Inflammatory macrophage treated with lipopolysaccharide for 1 hour (primary cell): ENCODE measurements around the gene MRPL49.
"Not testable (repeated sequence)": the region's sequence is repeated elsewhere in the genome, so short reads cannot be mapped to it uniquely, and the experiment has no call there.

Source experiments
- DNase-seq, 2 donors: peaks; one replicate each; pipeline ENCODE4 v3.0.0-alpha.2; 2020 to 2022

The MRPL49 gene

GRCh38 chr11:65134952-65135632 lies 13.0 kb downstream of the MRPL49 start:
- DNase-seq, result peak; percentile 89 to 93

- no peak for DNase-seq
These were observed 13.6 kb downstream of the MRPL49 start for GRCh38 chr11:65135633-65136145.

- DNase-seq, result no peak
These were observed 14.5 kb downstream of the MRPL49 start for GRCh38 chr11:65136515-65137096.

- DNase-seq, result no peak
These were observed 19.9 kb downstream of the MRPL49 start for GRCh38 chr11:65141896-65142494.

- no peak for DNase-seq
These were observed 25.4 kb downstream of the MRPL49 start for GRCh38 chr11:65147352-65148075.

- DNase-seq, result no peak
These were observed 26.5 kb downstream of the MRPL49 start for GRCh38 chr11:65148657-65149056.

- DNase-seq, result not testable (repeated sequence)
These were observed 28.0 kb downstream of the MRPL49 start for GRCh38 chr11:65150131-65150508.

GRCh38 chr11:65150509-65151299 lies 28.6 kb downstream of the MRPL49 start:
- DNase-seq, result peak; percentile 81 to 83

GRCh38 chr11:65151331-65151899 lies 29.3 kb downstream of the MRPL49 start:
- DNase-seq, result peak in 1 of 2 donors; percentile 21

GRCh38 chr11:65152122-65152521 lies 30.0 kb downstream of the MRPL49 start:
- DNase-seq, result peak in 1 of 2 donors; percentile 40

GRCh38 chr11:65156256-65156655 lies 34.1 kb downstream of the MRPL49 start:
- DNase-seq, result peak in 1 of 2 donors; percentile 21

- DNase-seq, result no peak
These were observed 34.8 kb downstream of the MRPL49 start for GRCh38 chr11:65156926-65157325.

GRCh38 chr11:65157336-65157735 lies 35.2 kb downstream of the MRPL49 start:
- peak; percentile 49 to 61 for DNase-seq

GRCh38 chr11:65159012-65159411 lies 36.9 kb downstream of the MRPL49 start:
- DNase-seq, result no peak

- DNase-seq, result no peak
These were observed 38.5 kb downstream of the MRPL49 start for GRCh38 chr11:65160643-65161042.

GRCh38 chr11:65163684-65164083 lies 41.6 kb downstream of the MRPL49 start:
- no peak for DNase-seq

GRCh38 chr11:65165410-65166317 lies 43.5 kb downstream of the MRPL49 start:
- no peak for DNase-seq

- DNase-seq, result no peak
These were observed 44.8 kb downstream of the MRPL49 start for GRCh38 chr11:65166893-65167292.

GRCh38 chr11:65167656-65168055 lies 45.5 kb downstream of the MRPL49 start:
- no peak for DNase-seq

- no peak for DNase-seq
These were observed 47.1 kb downstream of the MRPL49 start for GRCh38 chr11:65169164-65169641.

- no peak for DNase-seq
These were observed 48.0 kb downstream of the MRPL49 start, which contains the start of gene SPDYC for GRCh38 chr11:65170058-65170534. SPDYC (plus strand) TSS chr11:65170233; CDS start chr11:65171358, 1,125 bp downstream.
